Fibroblast of skin of abdomen (primary cell): Measurements from ENCODE around the gene CCDC88C.

Experiments used
- DNase-seq: peaks from one replicate; pipeline ENCODE4 v3.0.0-alpha.2; 2013

CCDC88C gene

GRCh38 chr14:91377700-91378652 is 39.6 kb downstream of the CCDC88C start:
- peak; percentile 14 for DNase-seq

- no peak for DNase-seq
These were observed 40.8 kb downstream of the CCDC88C start for GRCh38 chr14:91376547-91377477.

- DNase-seq: no peak
These were observed 41.7 kb downstream of the CCDC88C start for GRCh38 chr14:91375720-91376452.

- DNase-seq: no peak
These were observed 42.5 kb downstream of the CCDC88C start for GRCh38 chr14:91374879-91375702.

GRCh38 chr14:91374287-91374878 is 43.2 kb downstream of the CCDC88C start:
- DNase-seq: no peak

GRCh38 chr14:91373591-91374254 is 43.9 kb downstream of the CCDC88C start:
- no peak for DNase-seq

GRCh38 chr14:91372671-91373495 is 44.7 kb downstream of the CCDC88C start:
- DNase-seq: no peak

GRCh38 chr14:91371990-91372375 is 45.6 kb downstream of the CCDC88C start:
- DNase-seq: no peak

GRCh38 chr14:91371011-91371989 is 46.3 kb downstream of the CCDC88C start:
- DNase-seq: no peak

GRCh38 chr14:91369628-91370445 is 47.8 kb downstream of the CCDC88C start:
- no peak for DNase-seq

- no peak for DNase-seq
These were observed 48.7 kb downstream of the CCDC88C start for GRCh38 chr14:91368776-91369416.

- peak; percentile 22 for DNase-seq
These were observed 50.1 kb downstream of the CCDC88C start for GRCh38 chr14:91367173-91368171.

- no peak for DNase-seq
These were observed 50.9 kb downstream of the CCDC88C start for GRCh38 chr14:91366749-91367148.

- no peak for DNase-seq
These were observed 52.1 kb downstream of the CCDC88C start for GRCh38 chr14:91365552-91365951.

- no peak for DNase-seq
These were observed 52.9 kb downstream of the CCDC88C start for GRCh38 chr14:91364524-91365270.
